PC-9 (cell line): ENCODE results near the gene FBXO44. TPM values are rescaled to one million over a fixed set of nuclear protein-coding genes. Genes with fewer than 3 reads are reported as not detected.
"Not testable (repeated sequence)": the region's sequence is repeated elsewhere in the genome, so short reads cannot be mapped to it uniquely, and the experiment has no call there.

Source experiments
- BruUV-seq: library from RNA; stranded (reverse); fragments of 400-500 nt; replicated peaks from 2 replicates; lab custom pipeline; 2021; lab: Mats Ljungman, UMichigan
- CTCF ChIA-PET: fragments of 300-600 bp; sonication (Branson Sonifier 250); formaldehyde crosslinking; loops from one replicate; lab custom pipeline; 2022; ENCODE audit warnings: antibody characterized with exemption; lab: Charles Lee
- POLR2A ChIA-PET: fragments of 300-600 bp; sonication (Branson Sonifier 250); formaldehyde crosslinking; loops from one replicate; lab custom pipeline; 2022; ENCODE audit warnings: antibody characterized with exemption; ENCODE audit not compliant: unreplicated experiment; lab: Charles Lee
- DNase-seq, 2 experiments: peaks; one replicate each; pipeline versions ENCODE4 v3.0.0 to v3.0.0-alpha.2; 2015 to 2022; ENCODE audit warnings: mixed read lengths in 1 of 2
- H2AFZ ChIP-seq: fragments of 200-600 bp; sonication (generic); 2 replicates; pipeline ENCODE4 v1.8.1; 2017; ENCODE audit warnings: antibody characterized with exemption
- H3F3A ChIP-seq: fragments of 200-600 bp; sonication (generic); 2 replicates; pipeline ENCODE4 v1.8.1; 2017; ENCODE audit warnings: antibody characterized with exemption, mild to moderate bottlenecking, low read depth; ENCODE audit not compliant: insufficient read depth
- H3K27ac ChIP-seq: fragments of 200-600 bp; sonication (generic); 2 replicates; pipeline ENCODE4 v1.6.1; 2016; ENCODE audit warnings: mixed run types
- H3K27me3 ChIP-seq: fragments of 200-600 bp; sonication (generic); 2 replicates; pipeline ENCODE4 v1.6.1; 2016; ENCODE audit warnings: low read depth, mixed run types; ENCODE audit not compliant: insufficient read depth
- H3K36me3 ChIP-seq: fragments of 200-600 bp; sonication (generic); 2 replicates; pipeline ENCODE4 v1.6.1; 2016; ENCODE audit warnings: low read depth, mixed run types
- H3K4me1 ChIP-seq: fragments of 200-600 bp; sonication (generic); replicated peaks from 2 replicates; pipeline ENCODE4 v1.6.1; 2016; ENCODE audit warnings: mixed run types; ENCODE audit not compliant: insufficient read depth
- H3K4me2 ChIP-seq: fragments of 200-600 bp; sonication (generic); 2 replicates; pipeline ENCODE4 v1.6.1; 2017; ENCODE audit warnings: mixed run types
- H3K4me3 ChIP-seq: fragments of 200-600 bp; sonication (generic); 2 replicates; pipeline ENCODE4 v1.6.1; 2016; ENCODE audit warnings: mixed run types
- H3K79me2 ChIP-seq: fragments of 200-600 bp; sonication (generic); 2 replicates; pipeline ENCODE4 v1.6.1; 2017; ENCODE audit warnings: low read depth, mixed run types
- H3K9me2 ChIP-seq: fragments of 200-600 bp; sonication (generic); 2 replicates; pipeline ENCODE4 v1.8.1; 2017; ENCODE audit warnings: mild to moderate bottlenecking; ENCODE audit not compliant: insufficient read depth
- H3K9me3 ChIP-seq: fragments of 200-600 bp; sonication (generic); 2 replicates; pipeline ENCODE4 v1.8.1; 2016; ENCODE audit warnings: low read depth; ENCODE audit not compliant: insufficient read depth
- H4K20me1 ChIP-seq: fragments of 200-600 bp; sonication (generic); 2 replicates; pipeline ENCODE4 v1.8.1; 2017; ENCODE audit not compliant: insufficient read depth
- EZH2 ChIP-seq: fragments of 200-600 bp; sonication (generic); IDR thresholded peaks from 2 replicates; pipeline ENCODE4 v1.8.0; 2017; ENCODE audit warnings: antibody characterized with exemption, low read depth
- intact Hi-C: fragments of 100-400 bp; cut with micrococcal nuclease; formaldehyde crosslinking; loops from one replicate; pipeline ENCODE4 v1.10.0; 2022; ENCODE audit not compliant: unreplicated experiment
- total RNA-seq: library from RNA; stranded (reverse); gene quantifications from 2 replicates; pipeline ENCODE4 v1.2.3, GENCODE V29; 2021
- TF ChIP-seq, protein P1 (sequence below): fragments of 200-600 bp; sonication (generic); conservative IDR thresholded peaks from 2 replicates; pipeline ENCODE4 v1.6.1; 2017; ENCODE audit warnings: mixed run types, antibody characterized with exemption, mild to moderate bottlenecking, moderate library complexity

Gene FBXO44
- total RNA-seq, 1 experiment from 2014 or later, result 31.9 TPM

GRCh38 chr1:11641776-11642305 is 12.8 kb upstream of the FBXO44 start:
- intact Hi-C loops, result loop anchor here (1.0 to 5.0 kb wide), 4 partner anchors 355 to 1130 kb away; partner anchors contain the start of gene MTOR
- no peaks in the 10 kb centered on the region for H3K4me1 ChIP-seq
- CTCF ChIA-PET, result interaction anchor here (0.7 kb wide), 1 partner anchor 604 kb away, joined by 4 read pairs; no protein-coding TSS in a partner anchor
- no peaks in the 10 kb centered on the region for H3F3A ChIP-seq
- H3K9me2 ChIP-seq, result no peaks in the 10 kb centered on the region
- no peaks in the 10 kb centered on the region for H3K36me3 ChIP-seq
- TF ChIP-seq, protein P1, sequence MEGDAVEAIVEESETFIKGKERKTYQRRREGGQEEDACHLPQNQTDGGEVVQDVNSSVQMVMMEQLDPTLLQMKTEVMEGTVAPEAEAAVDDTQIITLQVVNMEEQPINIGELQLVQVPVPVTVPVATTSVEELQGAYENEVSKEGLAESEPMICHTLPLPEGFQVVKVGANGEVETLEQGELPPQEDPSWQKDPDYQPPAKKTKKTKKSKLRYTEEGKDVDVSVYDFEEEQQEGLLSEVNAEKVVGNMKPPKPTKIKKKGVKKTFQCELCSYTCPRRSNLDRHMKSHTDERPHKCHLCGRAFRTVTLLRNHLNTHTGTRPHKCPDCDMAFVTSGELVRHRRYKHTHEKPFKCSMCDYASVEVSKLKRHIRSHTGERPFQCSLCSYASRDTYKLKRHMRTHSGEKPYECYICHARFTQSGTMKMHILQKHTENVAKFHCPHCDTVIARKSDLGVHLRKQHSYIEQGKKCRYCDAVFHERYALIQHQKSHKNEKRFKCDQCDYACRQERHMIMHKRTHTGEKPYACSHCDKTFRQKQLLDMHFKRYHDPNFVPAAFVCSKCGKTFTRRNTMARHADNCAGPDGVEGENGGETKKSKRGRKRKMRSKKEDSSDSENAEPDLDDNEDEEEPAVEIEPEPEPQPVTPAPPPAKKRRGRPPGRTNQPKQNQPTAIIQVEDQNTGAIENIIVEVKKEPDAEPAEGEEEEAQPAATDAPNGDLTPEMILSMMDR, result no peak
- no peak for TF ChIP-seq EZH2
- no peak for DNase-seq
- no peak overlapping the region for H2AFZ ChIP-seq
- BruUV-seq, result no TSS peak
- H3K4me2 ChIP-seq, result no peak overlapping the region
- H3K9me3 ChIP-seq, result no peaks in the 10 kb centered on the region
- POLR2A ChIA-PET, result no interaction called here
- peaks cover 21% of the 10 kb centered on the region; the same call in 1 of the 2 replicates for H3K27me3 ChIP-seq
- H3K27ac ChIP-seq, result no peak overlapping the region
- no peak overlapping the region for H3K4me3 ChIP-seq
- H4K20me1 ChIP-seq, result no peaks in the 10 kb centered on the region
- no peaks in the 10 kb centered on the region for H3K79me2 ChIP-seq

- TF ChIP-seq, protein P1, result peak; percentile 88
- CTCF ChIA-PET, result interaction anchor here (0.7 kb wide), 1 partner anchor 605 kb away, joined by 4 read pairs; no protein-coding TSS in a partner anchor
- H3K27ac ChIP-seq, H3K9me3 ChIP-seq, H3F3A ChIP-seq, H4K20me1 ChIP-seq, H3K4me2 ChIP-seq, H3K36me3 ChIP-seq, BruUV-seq, H2AFZ ChIP-seq, H3K4me1 ChIP-seq, POLR2A ChIA-PET, H3K79me2 ChIP-seq, H3K9me2 ChIP-seq, H3K4me3 ChIP-seq: not testable (repeated sequence)
- intact Hi-C loops, result loop anchor here (1.0 to 5.0 kb wide), 4 partner anchors 356 to 1130 kb away; partner anchors contain the start of gene MTOR
- peaks cover 16% of the 10 kb centered on the region; the same call in 1 of the 2 replicates for H3K27me3 ChIP-seq
- peak in 1 of 2 experiments; percentile 58 for DNase-seq
Measured at GRCh38 chr1:11642418-11643017, 12.2 kb upstream of the FBXO44 start.

GRCh38 chr1:11643782-11644181 is 10.9 kb upstream of the FBXO44 start:
- DNase-seq, result no peak
- Histone ChIP-seq H3K4me1 (no peaks in the 10 kb centered on the region), H3K27me3 (peaks cover 8% of the 10 kb centered on the region; the same call in 1 of the 2 replicates), H3F3A (no peaks in the 10 kb centered on the region), H3K27ac (no peak overlapping the region), H2AFZ (no peak overlapping the region), H3K4me3 (no peak overlapping the region), H3K36me3 (no peaks in the 10 kb centered on the region), H4K20me1 (no peaks in the 10 kb centered on the region), H3K4me2 (no peak overlapping the region), H3K9me3 (no peaks in the 10 kb centered on the region), H3K9me2 (no peaks in the 10 kb centered on the region), H3K79me2 (no peaks in the 10 kb centered on the region)
- BruUV-seq, result no TSS peak
- POLR2A ChIA-PET, result interaction anchor here (0.6 kb wide), 1 partner anchor 545 kb away, joined by 3 read pairs; no protein-coding TSS in a partner anchor
- intact Hi-C loops, result loop anchor here (2.0 to 5.0 kb wide), 4 partner anchors 75 to 1131 kb away; partner anchors contain the start of gene MTOR
- TF ChIP-seq EZH2, result no peak
- TF ChIP-seq, protein P1, result no peak
- CTCF ChIA-PET, result interaction anchor here (0.7 kb wide), 1 partner anchor 423 kb away, joined by 4 read pairs; no protein-coding TSS in a partner anchor
